ENCODE results near the gene XIAP.

DNA sequence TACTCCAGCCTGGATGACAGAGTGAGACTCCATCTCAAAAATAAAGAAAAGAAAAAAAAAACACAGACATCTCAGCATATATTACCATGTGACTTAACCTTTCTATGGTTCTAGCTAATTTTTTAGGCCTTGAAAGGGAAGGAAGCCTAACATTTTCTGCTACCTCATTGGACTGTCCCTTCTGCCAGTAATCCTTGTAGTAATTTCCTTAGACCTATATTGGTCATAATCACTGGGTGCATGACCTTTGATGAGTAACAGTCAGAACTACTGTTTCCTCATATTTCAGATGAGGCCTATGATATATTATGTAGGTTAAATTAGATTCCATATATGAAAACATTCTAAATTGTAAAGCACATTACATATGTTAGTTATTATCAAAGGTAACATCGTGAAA lies 9.6 kb downstream of the XIAP start:
- TF ChIP-seq ZNF274 (IDR thresholded peaks at IDR 0.05; ENCODE audit: low read depth, low read length) (no peak), YY1 (IDR thresholded peaks at IDR 0.05; ENCODE audit: insufficient read depth, insufficient read length) (no peak)

Data from NT2/D1 (cell line).